GM12864 (cell line): ENCODE results near the gene PDCD1.
"Not testable (repeated sequence)": the region's sequence is repeated elsewhere in the genome, so short reads cannot be mapped to it uniquely, and the experiment has no call there.

Experiments used
- DNase-seq: peaks from one replicate; pipeline ENCODE4 v3.0.0-alpha.2; 2011; ENCODE audit warnings: low read depth
- H3K4me3 ChIP-seq: 2 replicates; pipeline ENCODE4 v1.5.1; 2011; ENCODE audit warnings: mild to moderate bottlenecking, low read depth, low read length, control low read depth
- TF ChIP-seq, protein P1 (sequence below): IDR thresholded peaks from 2 replicates; pipeline ENCODE4 v1.5.1; 2011; ENCODE audit warnings: low read depth, mild to moderate bottlenecking, moderate library complexity, low read length, control low read depth, inconsistent platforms; ENCODE audit errors: missing control alignments

Gene PDCD1

GRCh38 chr2:241833101-241833663 is 25.5 kb downstream of the PDCD1 start:
- H3K4me3 ChIP-seq, result no peak overlapping the region
- DNase-seq, result no peak
- TF ChIP-seq, protein P1, sequence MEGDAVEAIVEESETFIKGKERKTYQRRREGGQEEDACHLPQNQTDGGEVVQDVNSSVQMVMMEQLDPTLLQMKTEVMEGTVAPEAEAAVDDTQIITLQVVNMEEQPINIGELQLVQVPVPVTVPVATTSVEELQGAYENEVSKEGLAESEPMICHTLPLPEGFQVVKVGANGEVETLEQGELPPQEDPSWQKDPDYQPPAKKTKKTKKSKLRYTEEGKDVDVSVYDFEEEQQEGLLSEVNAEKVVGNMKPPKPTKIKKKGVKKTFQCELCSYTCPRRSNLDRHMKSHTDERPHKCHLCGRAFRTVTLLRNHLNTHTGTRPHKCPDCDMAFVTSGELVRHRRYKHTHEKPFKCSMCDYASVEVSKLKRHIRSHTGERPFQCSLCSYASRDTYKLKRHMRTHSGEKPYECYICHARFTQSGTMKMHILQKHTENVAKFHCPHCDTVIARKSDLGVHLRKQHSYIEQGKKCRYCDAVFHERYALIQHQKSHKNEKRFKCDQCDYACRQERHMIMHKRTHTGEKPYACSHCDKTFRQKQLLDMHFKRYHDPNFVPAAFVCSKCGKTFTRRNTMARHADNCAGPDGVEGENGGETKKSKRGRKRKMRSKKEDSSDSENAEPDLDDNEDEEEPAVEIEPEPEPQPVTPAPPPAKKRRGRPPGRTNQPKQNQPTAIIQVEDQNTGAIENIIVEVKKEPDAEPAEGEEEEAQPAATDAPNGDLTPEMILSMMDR, result no peak

- DNase-seq, result no peak
- TF ChIP-seq, protein P1, result no peak
- no peak overlapping the region for H3K4me3 ChIP-seq
These were observed 31.3 kb downstream of the PDCD1 start for GRCh38 chr2:241827394-241827793.

DNA sequence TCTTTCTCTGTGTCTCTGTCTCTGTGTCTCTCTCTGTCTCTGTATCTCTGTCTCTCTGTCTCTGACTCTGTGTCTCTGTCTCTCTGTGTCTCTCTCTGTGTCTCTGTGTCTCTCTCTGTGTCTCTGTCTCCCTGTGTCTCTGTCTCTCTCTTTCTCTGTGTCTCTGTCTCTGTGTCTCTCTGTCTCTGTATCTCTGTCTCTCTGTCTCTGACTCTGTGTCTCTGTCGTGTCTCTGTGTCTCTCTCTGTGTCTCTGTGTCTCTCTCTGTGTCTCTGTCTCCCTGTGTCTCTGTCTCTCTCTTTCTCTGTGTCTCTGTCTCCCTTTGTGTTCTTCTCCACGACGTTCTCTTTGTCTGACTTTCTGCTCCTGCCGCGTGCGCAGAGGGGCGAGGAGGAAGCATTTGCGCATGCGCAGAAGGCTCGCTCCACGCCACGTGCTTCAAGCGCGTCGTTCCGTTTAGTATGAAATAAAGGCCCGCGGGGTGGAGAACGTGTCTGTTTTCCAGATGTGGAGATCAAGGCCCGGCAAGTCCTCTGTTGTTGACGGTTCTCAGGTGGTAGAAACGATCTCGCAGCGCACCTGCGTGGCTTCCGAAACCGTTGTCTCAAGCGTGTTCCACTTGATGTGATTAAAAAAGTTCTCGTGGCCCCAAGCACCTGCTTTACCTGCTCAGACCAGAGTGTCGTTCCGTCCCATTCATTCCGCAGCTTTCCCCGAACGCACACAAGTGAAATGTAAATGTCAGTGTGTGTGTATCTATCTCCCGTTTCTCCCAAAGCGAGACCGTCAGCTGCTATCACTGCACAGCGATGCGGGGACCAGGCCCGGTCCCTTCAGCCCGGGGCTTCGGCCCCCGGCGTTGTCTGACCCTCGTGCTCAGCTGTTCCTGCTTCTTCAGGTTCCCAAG is 34.9 kb downstream of the PDCD1 start:
- not testable (repeated sequence) for H3K4me3 ChIP-seq, DNase-seq

GRCh38 chr2:241822264-241822623 is 36.5 kb downstream of the PDCD1 start:
- TF ChIP-seq, protein P1, result no peak
- H3K4me3 ChIP-seq, result no peak overlapping the region
- DNase-seq, result no peak

DNA sequence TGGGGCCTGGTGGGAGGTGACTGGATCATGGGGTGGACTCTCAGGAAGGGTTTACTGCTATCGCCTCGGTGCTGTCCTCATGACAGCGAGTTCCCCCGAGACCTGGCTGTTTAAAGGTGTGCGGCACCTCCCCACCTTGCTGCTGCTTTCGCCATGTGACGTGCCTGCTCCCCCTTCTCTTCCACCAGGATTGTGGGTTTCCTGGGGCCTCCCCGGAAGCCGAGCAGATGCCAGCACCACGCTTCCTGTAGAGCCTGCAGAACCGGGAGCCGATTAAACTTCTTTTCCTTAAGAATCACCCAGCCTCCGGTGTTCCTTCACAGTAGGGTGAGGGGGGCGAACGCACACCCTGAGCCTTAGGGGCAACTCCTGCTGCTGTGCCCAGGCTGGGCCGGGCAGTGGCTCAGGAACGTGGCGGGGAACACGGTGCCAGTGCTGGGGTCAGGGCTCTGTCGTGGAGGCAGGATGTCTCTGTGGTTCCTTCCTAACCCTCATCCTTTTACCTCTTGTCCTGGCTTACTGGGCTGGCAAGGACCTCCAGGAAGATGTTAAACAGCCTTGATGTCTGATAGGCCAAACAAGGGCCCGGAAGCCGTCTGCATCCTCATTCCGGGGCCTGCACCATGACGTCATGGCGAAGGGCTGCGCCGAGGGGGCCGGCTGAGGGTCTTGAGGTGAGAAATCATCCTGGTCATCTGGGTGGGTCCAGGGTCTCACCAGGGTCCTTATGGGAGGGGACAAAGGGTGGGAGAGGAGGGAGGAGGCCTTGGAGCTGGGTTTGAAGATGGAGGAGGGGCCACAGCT is 37.0 kb downstream of the PDCD1 start:
- TF ChIP-seq, protein P1, result no peak
- DNase-seq, result no peak
- H3K4me3 ChIP-seq, result no peak overlapping the region

DNA sequence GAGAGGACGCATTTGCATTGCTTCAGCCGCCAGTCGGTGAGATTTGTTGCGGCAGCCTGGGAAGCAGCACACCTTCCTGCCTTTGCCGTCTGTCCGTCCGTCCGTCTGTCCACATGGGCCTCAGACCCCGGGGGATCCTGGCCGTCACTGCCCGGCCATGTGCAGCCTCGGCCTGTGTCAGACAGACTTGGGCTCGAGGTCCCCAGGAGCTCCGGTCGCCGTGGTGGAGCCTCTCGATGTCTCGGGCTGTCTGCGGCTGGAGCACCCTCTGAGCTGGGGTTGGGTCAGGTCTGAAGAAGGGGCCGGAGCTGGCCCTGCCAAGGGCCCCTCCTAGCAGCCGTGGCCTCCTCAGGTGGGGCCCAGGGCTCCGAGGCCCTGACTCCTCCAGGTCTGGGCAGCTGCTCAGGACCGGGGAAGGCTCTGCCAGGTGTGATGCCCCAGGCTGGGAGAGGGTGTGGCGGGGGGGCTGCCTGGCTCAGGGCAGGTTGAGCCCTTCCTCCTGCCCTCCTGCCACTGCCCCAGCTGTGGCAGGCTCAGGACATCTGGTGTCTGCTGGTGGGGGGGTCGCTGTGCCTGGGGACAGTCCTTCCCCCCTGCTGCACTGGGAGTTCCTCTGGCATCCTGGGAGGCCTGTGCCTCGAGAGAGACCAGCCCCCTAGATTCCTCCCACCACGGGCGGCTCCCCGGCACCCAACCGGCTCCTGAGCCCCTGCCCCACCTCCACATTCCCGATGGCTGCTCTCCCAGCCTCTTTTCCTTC is 37.9 kb downstream of the PDCD1 start:
- no peak overlapping the region for H3K4me3 ChIP-seq
- TF ChIP-seq, protein P1, result no peak
- DNase-seq, result no peak

GRCh38 chr2:241819947-241820624 is 38.6 kb downstream of the PDCD1 start:
- not testable (repeated sequence) for H3K4me3 ChIP-seq, DNase-seq
